Body of pancreas (tissue), 4 donors: ENCODE data around the gene NKAIN2. TPM values are rescaled to one million over a fixed set of nuclear protein-coding genes. Genes with fewer than 3 reads are reported as not detected.

ENCODE experiments used
- ATAC-seq: fragments of 150-250 bp; one replicate; pipeline ENCODE4 v1.9.1; 2016
- DNase-seq, 4 donors: peaks; one replicate each; pipeline ENCODE4 v3.0.0-alpha.2; 2019
- H3K27ac ChIP-seq, 4 donors: fragments of 200-600 bp; sonication (generic); 1 replicate in 3 of 4; 2 replicates in 1 of 4; pipeline versions ENCODE4 v1.5.1 to v1.6.1; 2016 to 2019; ENCODE audit warnings: mild to moderate bottlenecking in 1 of 4, mixed read lengths in 1 of 4, moderate library complexity in 1 of 4
- H3K27me3 ChIP-seq, 2 donors: fragments of 200-600 bp; sonication (generic); one replicate each; pipeline ENCODE4 v1.6.0; 2016; ENCODE audit warnings: mild to moderate bottlenecking in 1 of 2
- H3K36me3 ChIP-seq, 2 donors: fragments of 200-600 bp; sonication (generic); replicated peaks in 1 of 2; 2 replicates each; pipeline ENCODE4 v1.5.1; 2016; ENCODE audit warnings: low read depth in 2 of 2; ENCODE audit not compliant: insufficient read depth in 1 of 2
- H3K4me1 ChIP-seq: fragments of 200-600 bp; sonication (generic); one replicate; pipeline ENCODE4 v1.6.0; 2016
- H3K4me3 ChIP-seq, 2 donors: fragments of 200-600 bp; sonication (generic); 1 replicate in 1 of 2; 2 replicates in 1 of 2; pipeline ENCODE4 v1.5.1; 2016 to 2019
- H3K9me3 ChIP-seq, 3 donors: fragments of 200-600 bp; sonication (generic); 1 replicate in 2 of 3; 2 replicates in 1 of 3; pipeline ENCODE4 v1.5.1; 2016
- POLR2A ChIP-seq, 3 donors: fragments of 450-650 bp; IDR thresholded peaks; one replicate each; pipeline ENCODE4 v1.6.1; 2016; ENCODE audit warnings: antibody characterized with exemption in 3 of 3, mild to moderate bottlenecking in 2 of 3
- WGBS, 2 donors: methylation state at CpG; one replicate each; pipeline ENCODE4 v1.1.5; 2017; 5-methylcytosine and 5-hydroxymethylcytosine counted together
- intact Hi-C: fragments of 100-400 bp; cut with DNase I; formaldehyde crosslinking; loops from one replicate; pipeline ENCODE4 v1.15.1; 2023
- total RNA-seq, 2 donors: library from RNA; depleted of rRNA; stranded (reverse); fragments of >200 nt; gene quantifications; one replicate each; pipeline ENCODE4 v1.1.0, GENCODE V29; 2016
- TF ChIP-seq, protein P1 (sequence below), 7 experiments: fragments of 450-650 bp in 4 of 7; fragments of 200-600 bp in 3 of 7; sonication (generic) in 3 of 7; IDR thresholded peaks; one replicate each; pipeline ENCODE4 v1.5.1; 2016 to 2019; ENCODE audit warnings: antibody characterized with exemption in 7 of 7

The NKAIN2 gene
- total RNA-seq, 2 donors from 2014 or later: not detected

DNA sequence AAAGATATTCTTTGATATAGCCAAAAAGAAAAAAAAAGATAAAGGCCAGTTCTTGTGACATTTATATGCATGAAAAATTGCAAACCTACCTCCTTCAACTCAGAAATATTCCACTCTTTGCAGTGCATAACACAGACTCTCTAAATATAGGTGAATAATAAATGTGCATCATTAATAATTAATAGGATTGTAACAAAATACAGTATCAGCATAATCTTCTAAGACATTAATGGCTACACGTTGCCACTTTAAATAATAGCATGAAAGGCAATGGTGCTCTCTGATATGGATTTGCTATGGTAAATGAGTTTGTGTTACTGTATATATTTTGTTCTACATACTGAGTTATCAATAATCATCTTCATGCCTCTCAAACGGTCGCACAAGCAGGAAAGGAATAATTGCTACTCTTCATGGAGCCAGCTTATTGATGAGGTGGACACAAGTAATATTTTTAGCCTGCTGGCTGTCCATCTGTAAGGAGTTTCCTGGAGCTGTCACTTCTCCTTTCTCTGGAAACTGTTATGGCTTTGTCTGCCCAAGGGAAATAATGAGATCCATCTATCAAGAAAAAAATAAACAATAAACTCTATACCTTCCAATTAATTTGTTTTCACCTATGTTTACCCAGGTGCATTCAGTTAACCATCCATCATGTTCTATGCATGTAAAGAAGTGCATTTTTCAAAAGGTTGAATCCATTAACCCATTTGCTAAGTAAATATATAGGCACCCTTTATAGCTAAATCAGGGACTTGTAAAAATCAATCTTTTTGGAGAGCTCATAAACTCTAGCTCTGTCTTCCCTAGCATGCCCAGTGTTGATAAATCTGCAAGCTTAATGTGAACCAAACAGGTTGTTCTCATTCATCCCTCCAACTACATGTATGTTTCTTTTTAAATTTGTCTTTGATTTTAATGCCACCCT lies 253.0 kb downstream of the NKAIN2 start:
- DNase-seq (no peak), ATAC-seq (no peak)
- 18 to 20% methylated on average over 3 of the region's 3 CpGs for WGBS, 2 donors
- H3K27ac ChIP-seq: no peak overlapping the region
- H3K36me3 ChIP-seq: no peaks in the 10 kb centered on the region
- no peak overlapping the region for H3K4me3 ChIP-seq
- H3K9me3 ChIP-seq: no peaks in the 10 kb centered on the region
- intact Hi-C loops: no loop called here
- TF ChIP-seq POLR2A (IDR thresholded peaks at IDR 0.05): no peak
- TF ChIP-seq, protein P1, sequence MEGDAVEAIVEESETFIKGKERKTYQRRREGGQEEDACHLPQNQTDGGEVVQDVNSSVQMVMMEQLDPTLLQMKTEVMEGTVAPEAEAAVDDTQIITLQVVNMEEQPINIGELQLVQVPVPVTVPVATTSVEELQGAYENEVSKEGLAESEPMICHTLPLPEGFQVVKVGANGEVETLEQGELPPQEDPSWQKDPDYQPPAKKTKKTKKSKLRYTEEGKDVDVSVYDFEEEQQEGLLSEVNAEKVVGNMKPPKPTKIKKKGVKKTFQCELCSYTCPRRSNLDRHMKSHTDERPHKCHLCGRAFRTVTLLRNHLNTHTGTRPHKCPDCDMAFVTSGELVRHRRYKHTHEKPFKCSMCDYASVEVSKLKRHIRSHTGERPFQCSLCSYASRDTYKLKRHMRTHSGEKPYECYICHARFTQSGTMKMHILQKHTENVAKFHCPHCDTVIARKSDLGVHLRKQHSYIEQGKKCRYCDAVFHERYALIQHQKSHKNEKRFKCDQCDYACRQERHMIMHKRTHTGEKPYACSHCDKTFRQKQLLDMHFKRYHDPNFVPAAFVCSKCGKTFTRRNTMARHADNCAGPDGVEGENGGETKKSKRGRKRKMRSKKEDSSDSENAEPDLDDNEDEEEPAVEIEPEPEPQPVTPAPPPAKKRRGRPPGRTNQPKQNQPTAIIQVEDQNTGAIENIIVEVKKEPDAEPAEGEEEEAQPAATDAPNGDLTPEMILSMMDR (IDR thresholded peaks at IDR 0.05): no peak
- H3K27me3 ChIP-seq: no peaks in the 10 kb centered on the region
- no peaks in the 10 kb centered on the region for H3K4me1 ChIP-seq

DNA sequence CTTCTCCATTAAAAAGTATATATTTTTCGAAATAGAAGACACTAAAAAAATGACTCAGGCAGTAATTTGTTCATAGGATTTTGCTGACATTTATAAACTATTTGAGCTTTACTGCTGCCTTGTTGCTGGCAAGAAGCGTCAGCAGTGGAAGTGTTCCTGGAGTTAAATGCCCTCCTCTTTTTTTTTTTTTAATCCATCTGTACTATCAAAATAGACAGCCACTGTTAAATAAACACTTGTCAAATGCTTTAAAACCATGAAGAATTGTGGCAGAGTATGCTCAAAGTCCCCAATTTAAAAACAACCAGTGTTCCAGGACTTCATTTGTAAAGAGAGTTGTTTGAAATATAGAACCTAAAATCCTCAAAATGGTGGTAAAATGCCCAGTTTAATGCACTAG lies 253.8 kb downstream of the NKAIN2 start:
- 45 to 50% methylated on average over 2 of the region's 2 CpGs for WGBS, 2 donors
- H3K36me3 ChIP-seq: no peaks in the 10 kb centered on the region
- intact Hi-C loops: no loop called here
- no peak overlapping the region for H3K4me3 ChIP-seq
- TF ChIP-seq POLR2A (IDR thresholded peaks at IDR 0.05): no peak
- TF ChIP-seq, protein P1 (IDR thresholded peaks at IDR 0.05): no peak
- H3K4me1 ChIP-seq: no peaks in the 10 kb centered on the region
- no peak overlapping the region for H3K27ac ChIP-seq
- no peaks in the 10 kb centered on the region for H3K27me3 ChIP-seq
- DNase-seq (no peak), ATAC-seq (no peak)
- H3K9me3 ChIP-seq: no peaks in the 10 kb centered on the region

DNA sequence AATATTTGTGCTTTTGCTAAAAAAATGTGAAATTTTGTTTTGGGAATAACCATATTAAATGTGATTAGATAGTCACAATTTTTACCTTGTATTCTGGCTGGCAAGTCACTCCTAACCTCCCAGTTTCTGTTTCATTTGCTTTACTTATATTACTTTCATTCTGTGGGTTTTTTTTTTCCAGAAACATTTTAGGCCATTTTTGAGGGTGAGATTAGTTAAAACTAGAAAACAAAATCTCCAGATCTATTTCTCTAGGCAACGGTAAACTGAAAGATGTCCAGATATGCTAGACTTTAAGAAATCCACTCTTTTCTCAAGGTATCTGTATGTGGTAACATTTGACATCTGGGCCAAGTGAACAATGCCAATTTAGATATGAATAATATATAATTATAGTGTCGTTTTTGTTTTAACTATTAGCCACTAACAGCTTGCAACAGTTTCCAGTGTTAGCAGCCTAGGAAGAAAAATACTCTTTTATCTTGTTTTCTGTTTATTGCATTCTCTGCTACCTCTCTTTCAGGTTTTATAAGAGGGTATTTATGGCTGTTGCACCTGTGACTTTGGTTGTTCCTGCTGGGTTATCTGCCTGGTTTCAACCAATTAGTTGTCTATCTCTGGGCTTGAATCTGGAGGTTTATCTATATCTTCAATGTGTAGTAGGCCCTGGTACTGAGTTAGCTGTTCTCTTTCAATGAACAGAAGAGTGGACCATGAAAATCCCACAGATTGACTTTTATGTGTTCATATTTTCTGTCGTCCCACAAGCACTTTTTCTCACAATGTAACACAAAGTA lies 260.9 kb downstream of the NKAIN2 start:
- WGBS, 2 donors: 54% methylated on average over 3 of the region's 3 CpGs
- intact Hi-C loops: no loop called here
- TF ChIP-seq, protein P1 (IDR thresholded peaks at IDR 0.05): no peak
- no peak for TF ChIP-seq POLR2A (IDR thresholded peaks at IDR 0.05)
- Histone ChIP-seq H3K27me3 (no peaks in the 10 kb centered on the region), H3K4me1 (no peaks in the 10 kb centered on the region), H3K4me3 (no peak overlapping the region), H3K9me3 (no peaks in the 10 kb centered on the region), H3K27ac (no peak overlapping the region), H3K36me3 (no peaks in the 10 kb centered on the region)
- DNase-seq: no peak
- ATAC-seq: no peak

DNA sequence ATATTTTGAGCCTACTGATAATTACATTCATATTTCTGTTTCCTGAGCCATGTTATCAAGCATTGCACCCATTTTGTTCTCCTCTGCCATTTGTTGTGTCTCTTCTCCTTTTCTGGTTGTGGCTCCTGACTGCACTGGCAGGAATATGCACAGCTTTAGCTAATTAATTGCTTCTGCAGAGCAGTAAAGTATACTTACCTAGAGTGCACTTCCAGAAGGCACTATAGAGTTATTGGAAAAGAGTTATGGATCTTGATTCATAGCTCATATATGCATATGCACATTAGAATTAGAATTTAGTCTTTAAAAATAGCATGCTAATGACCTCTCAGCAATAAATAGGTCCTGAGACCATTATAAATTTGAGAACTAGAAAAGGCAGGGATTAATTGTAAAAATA lies 262.6 kb downstream of the NKAIN2 start:
- Histone ChIP-seq H3K4me1 (no peaks in the 10 kb centered on the region), H3K4me3 (no peak overlapping the region), H3K27ac (no peak overlapping the region), H3K27me3 (no peaks in the 10 kb centered on the region), H3K9me3 (no peaks in the 10 kb centered on the region), H3K36me3 (no peaks in the 10 kb centered on the region)
- ATAC-seq (no peak), DNase-seq (no peak)
- TF ChIP-seq, protein P1 (IDR thresholded peaks at IDR 0.05): no peak
- TF ChIP-seq POLR2A (IDR thresholded peaks at IDR 0.05): no peak
- intact Hi-C loops: no loop called here
